HG02642 (cell line): Measurements from ENCODE around the gene B4GALNT2.
"Not testable (repeated sequence)": the region's sequence is repeated elsewhere in the genome, so short reads cannot be mapped to it uniquely, and the experiment has no call there.

Experiments used
- ATAC-seq: cut with Tn5 transposase; IDR thresholded peaks from one replicate; pipeline ENCODE4 v1.9.1; 2021; ENCODE audit warnings: mild to moderate bottlenecking; ENCODE audit not compliant: unreplicated experiment, poor library complexity

The B4GALNT2 gene

DNA sequence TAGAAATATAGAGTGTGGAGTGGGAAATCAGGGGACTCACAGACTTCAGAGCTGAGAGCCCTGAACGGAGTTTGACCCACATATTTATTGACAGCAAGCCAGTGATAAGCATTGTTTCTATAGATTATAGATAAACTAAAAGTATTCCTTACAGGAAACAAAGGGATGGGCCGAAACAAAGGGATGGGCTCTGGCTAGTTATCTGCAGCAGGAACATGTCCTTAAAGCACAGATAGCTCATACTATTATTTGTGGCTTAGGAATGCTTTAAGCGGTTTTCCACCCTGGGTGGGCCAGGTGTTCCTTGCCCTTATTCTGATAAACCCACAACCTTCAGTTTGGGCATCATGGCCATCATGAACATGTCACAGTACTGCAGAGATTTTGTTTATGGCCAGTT is 38.1 kb downstream of the B4GALNT2 start:
- not testable (repeated sequence) for ATAC-seq

- not testable (repeated sequence) for ATAC-seq
Measured at GRCh38 chr17:49175978-49176377, 43.4 kb downstream of the B4GALNT2 start.

GRCh38 chr17:49180303-49180702 is 47.7 kb downstream of the B4GALNT2 start:
- no peak for ATAC-seq

DNA sequence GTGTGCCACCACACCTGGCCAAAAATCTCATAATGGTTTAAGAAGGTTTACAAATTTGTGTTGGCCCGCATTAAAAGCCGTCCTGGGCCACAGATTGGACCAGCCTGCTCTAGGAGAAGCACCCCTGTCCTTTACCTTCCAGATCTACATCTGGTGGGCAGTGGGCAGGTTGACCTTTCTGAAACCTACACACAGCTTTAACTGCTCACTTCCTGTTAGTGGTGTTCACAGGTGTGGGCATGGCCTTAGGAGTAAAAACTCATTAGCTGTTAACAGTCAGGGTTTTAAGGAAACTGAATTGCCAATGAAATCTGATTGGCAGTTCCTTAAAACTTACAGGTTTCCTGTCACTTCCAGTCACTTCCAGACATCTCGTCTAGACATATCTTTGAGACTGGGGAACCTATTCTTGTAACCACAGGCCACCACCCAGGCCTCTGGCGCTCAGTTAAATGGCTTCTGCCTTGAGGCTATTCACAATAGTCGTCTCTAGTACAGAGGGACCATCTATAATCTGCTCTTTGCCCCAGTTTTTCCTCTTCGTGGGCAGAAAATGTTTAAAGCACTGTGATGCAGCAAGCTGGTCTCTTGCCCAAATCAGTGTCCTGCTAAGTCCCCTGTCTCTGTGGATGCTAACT is 48.5 kb downstream of the B4GALNT2 start:
- ATAC-seq = no peak

- ATAC-seq = no peak
Measured at GRCh38 chr17:49183341-49183740, 50.8 kb downstream of the B4GALNT2 start.

GRCh38 chr17:49183801-49184200 is 51.2 kb downstream of the B4GALNT2 start:
- ATAC-seq = no peak

- not testable (repeated sequence) for ATAC-seq
Measured at GRCh38 chr17:49184522-49184921, 52.0 kb downstream of the B4GALNT2 start.

GRCh38 chr17:49185381-49185780 is 52.8 kb downstream of the B4GALNT2 start:
- ATAC-seq = not testable (repeated sequence)

- ATAC-seq = no peak
Measured at GRCh38 chr17:49187301-49187700, 54.7 kb downstream of the B4GALNT2 start.

DNA sequence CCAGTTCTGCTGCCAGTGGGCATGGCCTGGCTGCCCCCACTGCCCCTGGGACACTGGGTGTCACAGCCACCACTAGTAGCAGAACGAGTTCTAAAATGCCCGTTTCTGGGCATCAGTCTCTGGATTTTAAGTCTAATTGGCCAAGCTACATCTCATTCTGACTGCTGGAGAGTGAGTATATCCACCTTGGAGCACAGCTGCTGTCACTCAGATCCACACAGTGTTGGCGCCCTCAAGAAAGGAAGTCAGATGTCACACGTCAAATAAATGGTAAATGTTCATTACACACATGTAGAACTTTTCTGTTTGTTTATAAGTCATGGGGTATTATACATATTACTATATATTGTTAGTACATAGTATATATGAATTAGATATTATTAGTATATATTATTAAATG is 58.4 kb downstream of the B4GALNT2 start:
- no peak for ATAC-seq

DNA sequence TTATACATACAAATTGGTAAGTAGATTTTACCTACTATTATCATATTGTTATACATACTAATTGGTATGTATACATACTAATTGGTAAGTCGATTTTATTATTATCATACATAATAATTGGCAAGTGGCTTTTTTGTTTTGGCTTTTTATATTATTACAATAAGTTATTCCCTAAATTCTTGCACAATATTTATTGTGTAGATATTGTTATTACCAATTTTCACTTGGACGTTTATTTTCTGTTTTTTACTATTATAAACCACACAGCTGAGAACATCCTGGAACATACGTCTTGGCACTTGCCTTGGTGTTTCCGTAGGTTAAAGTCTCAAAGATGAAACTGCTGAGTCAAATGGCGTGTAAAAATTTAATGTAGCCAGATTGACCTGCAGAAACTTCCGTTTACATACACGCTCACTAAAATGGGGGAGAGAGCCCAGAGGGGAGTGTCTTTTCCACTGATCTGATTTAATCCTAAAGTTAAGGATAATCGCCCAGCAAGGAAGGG is 58.9 kb downstream of the B4GALNT2 start:
- ATAC-seq = peak; percentile 2

DNA sequence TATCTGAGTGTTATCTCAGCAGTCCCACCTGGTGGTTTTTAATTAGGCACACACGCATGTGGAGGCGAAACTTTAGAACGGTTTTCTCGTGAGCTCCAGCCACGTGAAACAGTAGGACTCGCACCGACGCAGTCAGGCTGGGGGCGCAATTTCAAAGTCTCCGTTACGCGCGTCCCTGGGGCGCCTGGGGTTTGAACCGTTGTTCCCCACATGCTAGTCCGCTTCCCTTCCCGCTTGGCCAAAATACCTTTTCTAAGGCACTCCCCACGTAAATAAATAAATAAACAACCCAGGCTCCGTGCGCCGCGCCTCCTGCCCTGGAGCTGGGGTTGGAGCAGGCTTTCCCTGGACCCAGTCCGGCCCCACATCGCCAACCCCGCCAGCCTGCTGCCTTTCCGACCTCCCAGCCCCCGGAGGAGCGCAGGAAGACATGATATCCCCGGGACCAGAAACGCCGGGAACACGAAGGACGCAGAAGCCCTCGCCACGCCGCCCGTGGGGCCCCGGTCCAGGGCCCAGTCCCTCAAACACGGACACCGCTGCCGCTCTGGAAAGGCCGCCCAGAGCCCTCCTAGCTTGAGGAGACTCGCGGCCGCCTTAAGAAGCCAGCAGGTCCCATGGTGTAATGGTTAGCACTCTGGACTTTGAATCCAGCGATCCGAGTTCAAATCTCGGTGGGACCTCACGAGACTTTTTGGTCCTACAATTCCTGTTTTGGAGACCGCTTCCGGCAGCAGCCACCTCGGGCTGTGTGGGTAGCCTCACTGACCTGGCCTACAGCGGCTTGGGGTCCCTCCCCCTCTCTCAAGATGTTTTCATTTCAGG is 59.6 kb downstream of the B4GALNT2 start:
- ATAC-seq = peak; percentile 62

- ATAC-seq = no peak
Measured at GRCh38 chr17:49193513-49194296, 61.1 kb downstream of the B4GALNT2 start.

DNA sequence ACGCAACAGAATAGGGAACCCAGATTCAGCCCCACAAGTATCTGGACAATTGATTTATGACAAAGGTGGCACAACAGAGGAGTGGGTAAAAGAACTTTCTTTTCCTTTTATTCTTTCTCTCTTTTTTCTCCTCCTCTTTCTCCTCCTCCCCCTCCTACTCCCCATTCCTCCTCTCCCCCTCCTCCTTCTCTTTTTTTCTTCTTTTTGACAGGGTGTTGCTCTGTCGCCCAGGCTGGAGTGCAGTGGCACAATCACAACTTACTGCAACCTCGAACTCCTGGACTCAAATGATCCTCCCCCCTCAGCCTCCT is 61.7 kb downstream of the B4GALNT2 start:
- ATAC-seq = no peak

- no peak for ATAC-seq
Measured at GRCh38 chr17:49195751-49196150, 63.2 kb downstream of the B4GALNT2 start.

DNA sequence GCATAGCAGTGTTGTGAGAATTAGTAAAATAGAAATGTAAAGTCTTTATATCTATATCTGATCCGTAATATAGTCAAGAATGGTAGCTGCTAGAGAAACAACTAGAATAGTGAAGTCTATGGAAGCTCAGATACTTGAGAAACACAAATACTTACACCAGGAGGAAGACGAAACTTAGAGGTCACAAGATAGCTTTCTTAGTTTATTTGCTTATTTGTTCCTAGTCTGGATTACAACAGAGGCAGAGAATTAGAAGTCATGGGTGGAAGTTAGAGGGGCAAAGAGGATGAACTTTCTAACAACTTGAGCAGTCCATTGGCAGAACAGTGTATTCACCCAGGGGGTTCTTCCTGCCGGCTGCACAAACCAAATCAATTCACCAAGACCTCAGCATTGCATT is 64.0 kb downstream of the B4GALNT2 start:
- ATAC-seq = no peak

DNA sequence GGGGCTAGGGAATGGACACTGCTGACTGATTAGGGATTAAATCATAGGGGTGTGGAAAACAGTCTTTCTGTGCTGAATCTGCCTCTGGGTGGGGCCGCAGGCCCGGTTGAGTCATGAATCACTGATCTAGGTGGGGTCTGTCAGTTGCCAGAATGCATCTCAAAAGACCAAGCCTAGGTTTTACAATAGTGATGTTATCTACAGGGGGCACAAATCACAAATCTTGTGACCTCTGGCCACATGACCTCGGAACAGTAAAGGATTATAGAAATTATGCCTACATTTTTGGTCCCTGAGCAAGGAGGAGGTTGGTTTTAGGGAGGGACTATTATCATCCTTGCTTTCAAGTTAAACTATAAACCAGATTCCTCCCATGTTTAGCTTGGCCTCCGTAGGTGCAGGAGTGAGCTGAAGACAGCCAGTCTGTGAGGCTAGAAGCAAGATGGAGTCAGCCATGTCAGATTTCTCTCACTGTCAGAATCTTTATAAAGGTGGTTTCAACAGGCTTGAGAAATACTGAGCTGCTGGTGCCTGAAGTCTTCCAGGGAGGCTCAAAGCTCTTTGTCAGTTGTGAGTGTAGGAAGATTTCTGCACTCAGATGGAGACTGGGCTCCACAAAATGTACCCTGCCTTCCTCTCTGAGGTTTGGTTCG is 64.9 kb downstream of the B4GALNT2 start:
- no peak for ATAC-seq

- ATAC-seq = no peak
Measured at GRCh38 chr17:49198211-49198610, 65.6 kb downstream of the B4GALNT2 start.

DNA sequence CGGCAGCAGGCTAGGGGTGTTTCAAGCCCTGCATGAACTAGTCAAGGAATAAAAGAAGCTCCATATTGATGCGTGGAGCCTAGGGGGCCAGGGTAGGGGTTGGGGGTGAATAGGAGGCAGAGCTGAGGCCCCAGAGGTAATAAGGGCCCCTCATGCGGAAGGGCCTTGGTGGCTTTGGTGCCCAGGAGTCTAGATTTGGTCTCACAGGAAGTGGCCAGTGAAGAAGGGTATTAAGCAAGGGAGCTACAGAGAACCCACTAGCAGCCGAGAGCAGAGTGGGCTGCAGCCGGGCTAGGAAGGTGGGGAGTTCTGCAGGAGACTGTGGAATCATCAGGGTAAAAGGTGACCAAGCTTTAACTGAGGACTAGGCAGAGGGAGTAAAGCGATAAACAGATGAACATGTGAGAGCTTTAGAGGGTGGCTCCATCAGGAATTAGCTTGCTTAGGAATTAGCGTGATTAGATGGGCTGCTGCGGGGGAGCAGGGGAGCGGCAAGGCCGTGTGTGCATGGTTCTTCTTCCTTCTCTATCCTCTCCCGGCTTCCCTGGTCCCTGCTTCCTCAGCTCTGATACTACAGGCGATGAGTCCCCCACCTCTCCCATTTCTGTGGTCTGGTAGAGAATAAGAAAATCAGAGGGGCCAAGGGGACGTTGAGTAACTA is 68.0 kb downstream of the B4GALNT2 start:
- no peak for ATAC-seq

GRCh38 chr17:49201481-49201927 is 68.9 kb downstream of the B4GALNT2 start:
- no peak for ATAC-seq
